HepG2 (cell line): Measurements from ENCODE around the gene GDF7. TPM values are rescaled to one million over a fixed set of nuclear protein-coding genes. Genes with fewer than 3 reads are reported as not detected.

Experiments used
- ARID3A ChIP-seq: IDR thresholded peaks from 2 replicates; pipeline ENCODE4 v1.6.1; 2012; ENCODE audit warnings: low read depth, low read length, improper control_type of control experiment
- BCL6 ChIP-seq: IDR thresholded peaks from 2 replicates; pipeline ENCODE4 v1.6.1; 2016; ENCODE audit warnings: missing genetic modification reagents, missing compliant biosample characterization
- CEBPG ChIP-seq: IDR thresholded peaks from 2 replicates; pipeline ENCODE4 v1.6.1; 2016
- CERS6 ChIP-seq: sonication (generic); formaldehyde crosslinking; IDR thresholded peaks from 2 replicates; pipeline ENCODE4 v1.5.0; 2020; ENCODE audit warnings: missing genetic modification reagents
- ELF1 ChIP-seq: sonication (generic); formaldehyde crosslinking; IDR thresholded peaks from 2 replicates; pipeline ENCODE4 v1.4.0; 2020; ENCODE audit warnings: missing genetic modification reagents
- GATA4 ChIP-seq: sonication (generic); IDR thresholded peaks from 2 replicates; pipeline ENCODE4 v1.6.1; 2016; ENCODE audit warnings: antibody characterized with exemption, low read depth, borderline replicate concordance
- JDP2 ChIP-seq: sonication (generic); formaldehyde crosslinking; IDR thresholded peaks from 2 replicates; pipeline ENCODE4 v1.8.1; 2022; ENCODE audit warnings: missing genetic modification reagents, borderline replicate concordance
- KAT2B ChIP-seq: fragments of 150-350 bp; IDR thresholded peaks from 2 replicates; pipeline ENCODE4 v1.6.1; 2014; ENCODE audit warnings: low read depth, low read length, borderline replicate concordance
- MATR3 ChIP-seq: sonication (generic); formaldehyde crosslinking; IDR thresholded peaks from 2 replicates; pipeline ENCODE4 v1.4.0; 2020; ENCODE audit warnings: missing genetic modification reagents
- NCOA2 ChIP-seq: sonication (generic); formaldehyde crosslinking; IDR thresholded peaks from 2 replicates; pipeline ENCODE4 v1.8.0; 2022; ENCODE audit warnings: inconsistent platforms
- NCOA5 ChIP-seq: sonication (generic); formaldehyde crosslinking; IDR thresholded peaks from 2 replicates; pipeline ENCODE4 v1.4.0; 2020; ENCODE audit warnings: missing genetic modification reagents
- NFATC3 ChIP-seq: sonication (generic); formaldehyde crosslinking; IDR thresholded peaks from 2 replicates; pipeline ENCODE4 v1.5.1; 2020; ENCODE audit warnings: mild to moderate bottlenecking, missing genetic modification reagents
- NFE2 ChIP-seq: sonication (generic); formaldehyde crosslinking; IDR thresholded peaks from 2 replicates; pipeline ENCODE4 v1.4.0; 2020; ENCODE audit warnings: missing genetic modification reagents
- NFRKB ChIP-seq: fragments of 450-650 bp; IDR thresholded peaks from 2 replicates; pipeline ENCODE4 v1.6.1; 2017
- NFYB ChIP-seq: sonication (generic); formaldehyde crosslinking; IDR thresholded peaks from 2 replicates; pipeline ENCODE4 v1.4.0; 2020; ENCODE audit warnings: missing genetic modification reagents
- PHF20 ChIP-seq: sonication (generic); formaldehyde crosslinking; IDR thresholded peaks from 2 replicates; pipeline ENCODE4 v1.5.0; 2020; ENCODE audit warnings: mild to moderate bottlenecking, missing genetic modification reagents
- PITX1 ChIP-seq: sonication (generic); formaldehyde crosslinking; IDR thresholded peaks from 2 replicates; pipeline ENCODE4 v1.5.1; 2020; ENCODE audit warnings: mild to moderate bottlenecking, missing genetic modification reagents
- SALL2 ChIP-seq: sonication (generic); formaldehyde crosslinking; IDR thresholded peaks from 2 replicates; pipeline ENCODE4 v1.8.1; 2023; ENCODE audit warnings: mild to moderate bottlenecking, missing genetic modification reagents, inconsistent platforms
- SMAD1 ChIP-seq: sonication (generic); formaldehyde crosslinking; IDR thresholded peaks from 2 replicates; pipeline ENCODE4 v1.4.0; 2020; ENCODE audit warnings: missing genetic modification reagents, low read depth, mild to moderate bottlenecking, borderline replicate concordance
- SNAI1 ChIP-seq: sonication (generic); formaldehyde crosslinking; IDR thresholded peaks from 2 replicates; pipeline ENCODE4 v1.5.0; 2020; ENCODE audit warnings: mild to moderate bottlenecking, missing genetic modification reagents, borderline replicate concordance
- THAP11 ChIP-seq: IDR thresholded peaks from 2 replicates; pipeline ENCODE4 v1.6.1; 2016; ENCODE audit warnings: missing biosample characterization, missing genetic modification reagents
- THAP7 ChIP-seq: sonication (generic); formaldehyde crosslinking; IDR thresholded peaks from 2 replicates; pipeline ENCODE4 v1.8.1; 2023; ENCODE audit warnings: mild to moderate bottlenecking, missing genetic modification reagents
- ZBTB14 ChIP-seq: sonication (generic); formaldehyde crosslinking; IDR thresholded peaks from 2 replicates; pipeline ENCODE4 v1.4.0; 2020; ENCODE audit warnings: missing genetic modification reagents
- ZC3H13 ChIP-seq: sonication (generic); formaldehyde crosslinking; IDR thresholded peaks from 2 replicates; pipeline ENCODE4 v1.8.1; 2023; ENCODE audit warnings: mild to moderate bottlenecking, missing genetic modification reagents, moderate library complexity
- ZFYVE20 ChIP-seq: sonication (generic); formaldehyde crosslinking; IDR thresholded peaks from 2 replicates; pipeline ENCODE4 v1.8.0; 2023; ENCODE audit warnings: low read depth, mild to moderate bottlenecking, moderate library complexity, missing genetic modification reagents, borderline replicate concordance
- ZMAT3 ChIP-seq: sonication (generic); formaldehyde crosslinking; conservative IDR thresholded peaks from 2 replicates; pipeline ENCODE4 v1.7.0; 2021; ENCODE audit warnings: missing genetic modification reagents
- ZNF207 ChIP-seq: fragments of 450-650 bp; IDR thresholded peaks from 2 replicates; pipeline ENCODE4 v1.6.1; 2016; ENCODE audit warnings: antibody characterized with exemption, borderline replicate concordance
- ZNF30 ChIP-seq: sonication (generic); formaldehyde crosslinking; IDR thresholded peaks from 2 replicates; pipeline ENCODE4 v1.5.0; 2020; ENCODE audit warnings: mild to moderate bottlenecking, missing genetic modification reagents
- ZNF326 ChIP-seq: sonication (generic); formaldehyde crosslinking; IDR thresholded peaks from 2 replicates; pipeline ENCODE4 v1.4.0; 2020; ENCODE audit warnings: missing genetic modification reagents, borderline replicate concordance
- polyA plus RNA-seq, 8 experiments: library from polyadenylated mRNA; depleted of rRNA in 3 of 8; stranded (reverse) in 7 of 8; unstranded in 1 of 8; fragments of >200 nt; fragmentation: Illumina TruSeq in 4 of 8; extraction: Trizol in 4 of 8; gene quantifications; 2 replicates each; pipeline versions ENCODE4 v1.2.1 to v1.2.3, GENCODE V29; 2011 to 2016; ENCODE audit warnings: low read depth in 4 of 8, missing spikeins in 1 of 8, mixed read lengths in 1 of 8; ENCODE audit not compliant: insufficient read depth in 1 of 8
- total RNA-seq, 5 experiments: library from RNA; depleted of rRNA; stranded (reverse); fragments of >200 nt; fragmentation: Illumina TruSeq; extraction: Trizol; gene quantifications; 2 replicates each; pipeline ENCODE4 v1.2.3, GENCODE V29; 2016; ENCODE audit warnings: low read depth in 1 of 5
- TF ChIP-seq, protein P1 (sequence below): sonication (generic); formaldehyde crosslinking; IDR thresholded peaks from 2 replicates; pipeline ENCODE4 v1.5.0; 2020; ENCODE audit warnings: missing genetic modification reagents

Gene GDF7
- total and polyA plus RNA-seq, 2 of the 13 experiments (the other 11 are each of a cell fraction or from before 2014, with no cell fraction given): 1.6 to 15.0 TPM

GRCh38 chr2:20684581-20685063 is 17.7 kb downstream of the GDF7 start (continued):
- no peak for TF ChIP-seq ZBTB14 (CRISPR knock-in tag)
- no peak for TF ChIP-seq ZC3H13 (CRISPR knock-in tag)
- TF ChIP-seq JDP2 (CRISPR knock-in tag): no peak
- TF ChIP-seq THAP11 (CRISPR knock-in tag): no peak
- TF ChIP-seq MATR3 (CRISPR knock-in tag): no peak
- TF ChIP-seq BCL6 (CRISPR knock-in tag): no peak
- no peak for TF ChIP-seq PHF20 (CRISPR knock-in tag)
- no peak for TF ChIP-seq ZFYVE20 (CRISPR knock-in tag)
- TF ChIP-seq ZNF30: no peak
- no peak for TF ChIP-seq SMAD1 (CRISPR knock-in tag)
- TF ChIP-seq ZNF207: no peak
- no peak for TF ChIP-seq KAT2B
- no peak for TF ChIP-seq ZNF326 (CRISPR knock-in tag)
- TF ChIP-seq NFE2 (CRISPR knock-in tag): no peak
- no peak for TF ChIP-seq SALL2 (CRISPR knock-in tag)
- no peak for TF ChIP-seq CERS6
- TF ChIP-seq ARID3A: peak; percentile 53
- TF ChIP-seq NFRKB: no peak
- no peak for TF ChIP-seq GATA4
- TF ChIP-seq CEBPG: peak; percentile 45
- no peak for TF ChIP-seq NFYB
- TF ChIP-seq NCOA5: no peak
- no peak for TF ChIP-seq THAP7 (CRISPR knock-in tag)
- no peak for TF ChIP-seq SNAI1 (CRISPR knock-in tag)
- TF ChIP-seq PITX1: peak; percentile 90
- TF ChIP-seq NFATC3 (CRISPR knock-in tag): no peak
- peak; percentile 29 for TF ChIP-seq NCOA2 (CRISPR knock-in tag)
- TF ChIP-seq, protein P1, sequence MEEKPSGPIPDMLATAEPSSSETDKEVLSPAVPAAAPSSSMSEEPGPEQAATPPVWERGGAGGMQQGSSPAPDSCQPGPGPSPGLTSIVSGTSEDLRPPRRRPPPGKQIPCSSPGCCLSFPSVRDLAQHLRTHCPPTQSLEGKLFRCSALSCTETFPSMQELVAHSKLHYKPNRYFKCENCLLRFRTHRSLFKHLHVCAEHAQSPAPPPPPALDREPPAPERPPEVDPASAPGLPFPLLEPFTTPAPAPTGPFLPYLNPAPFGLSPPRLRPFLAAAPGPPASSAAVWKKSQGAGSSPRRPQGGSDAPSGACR (CRISPR knock-in tag): no peak
- TF ChIP-seq ELF1 (CRISPR knock-in tag): 0 out of 2 replicates have a peak, but pooled peaks have one; percentile 25
- no peak for TF ChIP-seq ZMAT3 (CRISPR knock-in tag)
